B cell (primary cell): ENCODE measurements around the gene MTHFD1L. TPM values are rescaled to one million over a fixed set of nuclear protein-coding genes. Genes with fewer than 3 reads are reported as not detected.

Experiments used
- ATAC-seq: fragments of 200-7000 bp; cut with Tn5 transposase; one replicate; pipeline ENCODE4 v1.10.0; 2021; ENCODE audit warnings: low read depth, mild to moderate bottlenecking, moderate number of reproducible peaks, moderate library complexity
- CTCF ChIA-PET: fragments of 350-600 bp; sonication (Branson Sonifier 250); formaldehyde crosslinking; loops from one replicate; lab custom pipeline; 2021; ENCODE audit warnings: antibody characterized with exemption, inconsistent platforms; lab: Charles Lee
- POLR2A ChIA-PET: fragments of 350-600 bp; sonication (Branson Sonifier 250); formaldehyde crosslinking; loops from one replicate; lab custom pipeline; 2021; ENCODE audit warnings: antibody characterized with exemption; lab: Charles Lee
- DNase-seq: peaks from one replicate; pipeline ENCODE4 v3.0.0; 2013
- H2AFZ ChIP-seq: 2 replicates; pipeline ENCODE4 v1.6.1; 2012; ENCODE audit warnings: mild to moderate bottlenecking, low read depth, low read length; ENCODE audit not compliant: insufficient read depth, poor library complexity, severe bottlenecking
- H3K27ac ChIP-seq, 2 donors: 1 replicate in 1 of 2; 2 replicates in 1 of 2; pipeline ENCODE4 v1.5.1; 2012 to 2013; ENCODE audit warnings: low read length in 2 of 2, mild to moderate bottlenecking in 2 of 2, moderate library complexity in 1 of 2
- H3K27me3 ChIP-seq, 4 experiments: fragments of 200-600 bp in 1 of 4; sonication (generic) in 1 of 4; replicated peaks in 1 of 4; 1 replicate in 2 of 4; 2 replicates in 2 of 4; pipeline versions ENCODE4 v1.6.1 to v1.7.0; 2013 to 2016; ENCODE audit warnings: low read length in 3 of 4, mild to moderate bottlenecking in 2 of 4, mixed read lengths in 1 of 4, moderate library complexity in 1 of 4; ENCODE audit not compliant: insufficient read depth in 4 of 4, control insufficient read depth in 3 of 4; ENCODE audit errors: control extremely low read depth in 1 of 4
- H3K36me3 ChIP-seq, 2 experiments: replicated peaks in 1 of 2; 1 replicate in 1 of 2; 2 replicates in 1 of 2; pipeline versions ENCODE4 v1.6.1 to v1.7.1; 2013; ENCODE audit warnings: low read length in 1 of 2; ENCODE audit not compliant: insufficient read depth in 2 of 2, control insufficient read depth in 1 of 2; ENCODE audit errors: control extremely low read depth in 1 of 2, extremely low read depth in 1 of 2
- H3K4me1 ChIP-seq, 2 donors: fragments of 200-600 bp in 1 of 2; sonication (generic) in 1 of 2; 1 replicate in 1 of 2; 2 replicates in 1 of 2; pipeline versions ENCODE4 v1.5.1 to v1.6.1; 2013 to 2017; ENCODE audit warnings: low read length in 2 of 2; ENCODE audit not compliant: control insufficient read depth in 2 of 2, insufficient read depth in 2 of 2
- H3K4me2 ChIP-seq: replicated peaks from 2 replicates; pipeline ENCODE3; 2012; ENCODE audit warnings: mild to moderate bottlenecking, low read depth, low read length; ENCODE audit not compliant: poor library complexity, severe bottlenecking
- H3K4me3 ChIP-seq, 5 experiments: fragments of 200-600 bp in 1 of 5; sonication (generic) in 1 of 5; 1 replicate in 3 of 5; 2 replicates in 2 of 5; pipeline versions ENCODE4 v1.5.1 to v1.7.0; 2011 to 2016; ENCODE audit warnings: low read length in 4 of 5, mild to moderate bottlenecking in 4 of 5, low read depth in 2 of 5, control low read depth in 1 of 5, moderate library complexity in 1 of 5; ENCODE audit not compliant: insufficient read depth in 1 of 5; ENCODE audit errors: control extremely low read depth in 1 of 5, extremely low read depth in 1 of 5
- H3K79me2 ChIP-seq: fragments of 200-600 bp; sonication (generic); one replicate; pipeline ENCODE4 v1.6.0; 2016; ENCODE audit warnings: low read length; ENCODE audit not compliant: control insufficient read depth, insufficient read depth
- H3K9ac ChIP-seq: fragments of 200-600 bp; sonication (generic); 2 replicates; pipeline ENCODE4 v1.6.1; 2017; ENCODE audit warnings: mild to moderate bottlenecking, low read length, moderate library complexity
- H3K9me3 ChIP-seq, 3 donors: one replicate each; pipeline versions ENCODE4 v1.6.1 to v1.7.1; 2013; ENCODE audit warnings: low read length in 2 of 3; ENCODE audit not compliant: control insufficient read depth in 2 of 3, insufficient read depth in 1 of 3; ENCODE audit errors: control extremely low read depth in 1 of 3
- H4K20me1 ChIP-seq: 2 replicates; pipeline ENCODE4 v1.6.0; 2012; ENCODE audit warnings: mild to moderate bottlenecking, low read length; ENCODE audit not compliant: insufficient read depth, control insufficient read depth, poor library complexity, severe bottlenecking
- H3K27ac Mint-ChIP-seq: one replicate; pipeline ENCODE4 v1.8.0; 2021; ENCODE audit warnings: mixed read lengths
- H3K27me3 Mint-ChIP-seq: one replicate; pipeline ENCODE4 v1.8.0; 2021; ENCODE audit warnings: mixed read lengths
- H3K4me1 Mint-ChIP-seq: one replicate; pipeline ENCODE4 v1.8.0; 2021; ENCODE audit warnings: mixed read lengths
- H3K4me3 Mint-ChIP-seq: one replicate; pipeline ENCODE4 v1.8.0; 2021; ENCODE audit warnings: mixed read lengths
- H3K9me3 Mint-ChIP-seq: one replicate; pipeline ENCODE4 v1.8.0; 2022; ENCODE audit warnings: mixed read lengths; ENCODE audit not compliant: insufficient read depth
- CTCF ChIP-seq: fragments of 200-600 bp; IDR thresholded peaks from one replicate; pipeline ENCODE4 v1.8.0; 2022; ENCODE audit warnings: antibody characterized with exemption, mild to moderate bottlenecking
- EZH2 ChIP-seq: IDR thresholded peaks from 2 replicates; pipeline ENCODE4 v1.6.1; 2012; ENCODE audit warnings: borderline replicate concordance, low read depth, mild to moderate bottlenecking, moderate library complexity, low read length; ENCODE audit not compliant: insufficient read depth, poor library complexity, severe bottlenecking
- WGBS: methylation state at CpG from one replicate; pipeline ENCODE4 v1.1.5; 2013; ENCODE audit warnings: missing lambda C conversion rate; ENCODE audit not compliant: insufficient coverage; 5-methylcytosine and 5-hydroxymethylcytosine counted together
- intact Hi-C: fragments of 100-400 bp; cut with micrococcal nuclease; formaldehyde crosslinking; loops from one replicate; pipeline ENCODE4 v1.10.0; 2022
- polyA plus RNA-seq: library from polyadenylated mRNA; depleted of rRNA; stranded (reverse); fragments of >200 nt; gene quantifications from 2 replicates; pipeline ENCODE4 v1.2.3, GENCODE V29; 2012
- total RNA-seq, 2 donors: library from RNA; stranded (reverse); fragments of 120-200 nt in 1 of 2; gene quantifications; 1 replicate in 1 of 2; 2 replicates in 1 of 2; pipeline versions ENCODE4 v1.2.3 to v1.2.4, GENCODE V29; 2013 to 2022

Gene MTHFD1L
- total and polyA plus RNA-seq, 2 donors (not counting 1 experiment from before 2014, with no cell fraction given): 2.9 to 16.1 TPM

GRCh38 chr6:150999576-150999975 lies 134.1 kb downstream of the MTHFD1L start:
- Mint-ChIP-seq H3K27ac (no peak overlapping the region), H3K9me3 (no peaks in the 10 kb centered on the region), H3K27me3 (no peaks in the 10 kb centered on the region), H3K4me1 (peaks cover 3% of the 10 kb centered on the region), H3K4me3 (no peak overlapping the region)
- DNase-seq (no peak), ATAC-seq (no peak)
- CTCF ChIA-PET: no interaction called here
- Histone ChIP-seq H3K27me3 (no peaks in the 10 kb centered on the region), H4K20me1 (no peaks in the 10 kb centered on the region), H3K79me2 (no peaks in the 10 kb centered on the region), H3K4me3 (no peak overlapping the region), H3K4me1 (no peaks in the 10 kb centered on the region), H3K4me2 (no peak overlapping the region), H3K36me3 (peaks cover 0 to 2% of the 10 kb centered on the region in 2 experiments), H2AFZ (no peak overlapping the region), H3K9me3 (no peaks in the 10 kb centered on the region), H3K27ac (no peak overlapping the region), H3K9ac (no peak overlapping the region)
- no peak for TF ChIP-seq EZH2
- no peak for TF ChIP-seq CTCF
- no CpG with 5 or more reads among the region's 6 CpGs for WGBS
- POLR2A ChIA-PET: no interaction called here
- intact Hi-C loops: no loop called here

- H3K4me2 ChIP-seq: no peak overlapping the region
- Mint-ChIP-seq H3K27me3 (no peaks in the 10 kb centered on the region), H3K9me3 (no peaks in the 10 kb centered on the region), H3K4me1 (peaks cover 3% of the 10 kb centered on the region), H3K4me3 (no peak overlapping the region), H3K27ac (no peak overlapping the region)
- no peaks in the 10 kb centered on the region for H3K9me3 ChIP-seq
- 89% methylated on average over 4 of the region's 5 CpGs for WGBS
- H3K27ac ChIP-seq: no peak overlapping the region
- peaks cover 0 to under 1% of the 10 kb centered on the region in 2 experiments for H3K36me3 ChIP-seq
- H4K20me1 ChIP-seq: no peaks in the 10 kb centered on the region
- DNase-seq (no peak), ATAC-seq (no peak)
- ChIA-PET POLR2A (no interaction called here), CTCF (interaction anchor here (1.0 kb wide), 1 partner anchor 13 kb away, joined by 4 read pairs; no protein-coding TSS in a partner anchor)
- H3K27me3 ChIP-seq: no peaks in the 10 kb centered on the region
- H3K4me3 ChIP-seq: no peak overlapping the region
- no peak overlapping the region for H2AFZ ChIP-seq
- H3K4me1 ChIP-seq: no peaks in the 10 kb centered on the region
- no peak overlapping the region for H3K9ac ChIP-seq
- TF ChIP-seq CTCF (no peak), EZH2 (no peak)
- H3K79me2 ChIP-seq: no peaks in the 10 kb centered on the region
- intact Hi-C loops: no loop called here
These were observed 136.0 kb downstream of the MTHFD1L start for GRCh38 chr6:151001387-151002056.
